ENCODE measurements around the gene ACADS. TPM values are rescaled to one million over a fixed set of nuclear protein-coding genes. Genes with fewer than 3 reads are reported as not detected.

The ACADS gene
- total RNA-seq, 2 experiments from 2014 or later = 15.5 to 20.1 TPM

DNA sequence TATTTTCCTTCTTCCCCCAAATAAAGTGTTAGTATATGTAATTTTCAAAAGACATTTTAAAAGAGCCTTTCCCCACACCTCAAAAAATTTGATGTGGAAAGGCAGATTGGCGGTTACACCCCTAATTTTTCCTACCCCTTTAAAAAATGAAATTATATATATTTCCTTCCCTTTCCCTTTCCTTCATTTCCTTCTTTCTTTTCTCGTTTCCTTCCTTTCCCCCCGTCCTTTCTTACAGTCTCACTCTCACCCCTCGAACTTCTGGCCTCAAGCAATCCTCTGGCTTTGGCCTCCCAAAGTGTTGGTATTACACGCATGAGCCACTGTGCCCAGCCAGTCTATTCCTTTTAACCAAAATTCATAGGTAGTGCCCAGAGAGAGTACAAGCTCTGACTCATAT is 19.6 kb upstream of the ACADS start:
- no peak overlapping the region for H3K4me3 Mint-ChIP-seq
- POLR2A ChIA-PET = no interaction called here

GRCh38 chr12:120708651-120709050 is 17.0 kb upstream of the ACADS start:
- H3K4me3 Mint-ChIP-seq = no peak overlapping the region
- H3K27ac Mint-ChIP-seq = no peak overlapping the region
- H3K27me3 Mint-ChIP-seq = no peaks in the 10 kb centered on the region
- DNase-seq = no peak
- peaks cover 30% of the 10 kb centered on the region for H3K4me1 Mint-ChIP-seq
- CTCF ChIA-PET = interaction anchor here (1.0 to 2.0 kb wide), 4 partner anchors 8 to 126 kb away, joined by 3 to 4 read pairs (median 4); no protein-coding TSS in a partner anchor
- no peaks in the 10 kb centered on the region for H3K9me3 Mint-ChIP-seq
- POLR2A ChIA-PET = no interaction called here
- peaks cover 3% of the 10 kb centered on the region for H3K36me3 Mint-ChIP-seq (ENCODE audit: low read depth)

More for the DNA sequence above, 19.6 kb upstream of the ACADS start:
- Mint-ChIP-seq H3K27me3 (no peaks in the 10 kb centered on the region), H3K27ac (no peak overlapping the region), H3K9me3 (no peaks in the 10 kb centered on the region), H3K36me3 (ENCODE audit: low read depth) (peaks cover 9% of the 10 kb centered on the region), H3K4me1 (peaks cover 7% of the 10 kb centered on the region)
- CTCF ChIA-PET = interaction anchor here (0.6 to 0.9 kb wide), 6 partner anchors 15 to 858 kb away, joined by 3 to 5 read pairs (median 3); no protein-coding TSS in a partner anchor
- no peak for DNase-seq

DNA sequence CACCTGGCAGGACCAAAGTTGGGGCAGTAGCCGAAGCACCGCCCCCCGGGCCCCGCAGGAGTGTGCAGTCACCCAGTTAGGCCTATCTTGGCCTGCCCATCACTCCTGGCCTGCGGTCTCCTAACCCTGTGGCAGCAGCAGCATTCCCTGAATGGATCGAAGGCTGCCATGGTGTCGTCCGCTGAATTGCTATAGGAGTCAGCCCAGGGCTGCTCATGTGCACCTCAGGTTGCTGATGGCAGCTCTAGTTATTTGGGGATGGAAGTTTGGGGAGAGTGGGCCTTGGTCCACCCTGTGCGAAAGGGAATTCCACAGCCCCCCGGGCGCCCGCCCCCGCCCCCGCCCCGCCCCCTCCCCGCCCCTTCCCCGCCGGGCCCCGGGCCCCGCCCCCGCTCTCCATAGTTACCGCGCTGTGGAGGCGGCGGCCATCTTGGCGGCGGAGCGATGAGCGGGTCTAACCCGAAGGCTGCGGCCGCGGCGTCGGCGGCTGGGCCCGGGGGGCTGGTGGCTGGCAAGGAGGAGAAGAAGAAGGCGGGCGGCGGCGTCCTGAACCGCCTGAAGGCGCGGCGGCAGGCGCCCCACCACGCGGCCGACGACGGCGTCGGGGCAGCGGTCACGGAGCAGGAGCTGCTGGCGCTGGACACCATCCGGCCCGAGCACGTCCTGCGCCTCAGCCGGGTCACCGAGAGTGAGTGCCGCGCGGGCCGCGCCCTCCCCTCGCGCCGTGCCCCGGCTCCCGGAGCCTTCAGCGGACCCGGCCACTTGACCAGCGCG is 15.4 kb upstream of the ACADS start, which contains the start of gene UNC119B:
Gene UNC119B, plus strand, starts transcription at position 428 of the 774 bp plus-strand sequence. Its CDS starts 17 bp downstream, at position 445.
- Mint-ChIP-seq H3K9me3 (no peaks in the 10 kb centered on the region), H3K36me3 (ENCODE audit: low read depth) (peaks cover 13% of the 10 kb centered on the region), H3K4me1 (peaks cover 36% of the 10 kb centered on the region), H3K27ac (peak within 1 kb of the TSS; percentile 83), H3K4me3 (peak within 1 kb of the TSS; percentile 84), H3K27me3 (no peaks in the 10 kb centered on the region)
- ChIA-PET POLR2A (no interaction called here), CTCF (interaction anchor here (0.9 to 2.4 kb wide), 8 partner anchors 10 to 63 kb away, joined by 3 to 7 read pairs (median 3); no protein-coding TSS in a partner anchor)
- peak; percentile 74 for DNase-seq

- CTCF ChIA-PET = interaction anchor here (0.9 to 2.4 kb wide), 7 partner anchors 10 to 261 kb away, joined by 3 to 8 read pairs (median 4); no protein-coding TSS in a partner anchor
- H3K9me3 Mint-ChIP-seq = no peaks in the 10 kb centered on the region
- DNase-seq = peak; percentile 23
- H3K27ac Mint-ChIP-seq = peak overlapping the region; percentile 83
- H3K4me1 Mint-ChIP-seq = peaks cover 36% of the 10 kb centered on the region
- POLR2A ChIA-PET = no interaction called here
- peaks cover 13% of the 10 kb centered on the region for H3K36me3 Mint-ChIP-seq (ENCODE audit: low read depth)
- peak overlapping the region; percentile 84 for H3K4me3 Mint-ChIP-seq
- no peaks in the 10 kb centered on the region for H3K27me3 Mint-ChIP-seq
Measured at GRCh38 chr12:120710805-120711296, 14.8 kb upstream of the ACADS start.

- Mint-ChIP-seq H3K27ac (peak overlapping the region; percentile 83), H3K27me3 (no peaks in the 10 kb centered on the region), H3K4me1 (peaks cover 38% of the 10 kb centered on the region), H3K4me3 (peak overlapping the region; percentile 84), H3K36me3 (ENCODE audit: low read depth) (peaks cover 15% of the 10 kb centered on the region), H3K9me3 (no peaks in the 10 kb centered on the region)
- no peak for DNase-seq
- ChIA-PET CTCF (interaction anchor here (0.9 to 2.4 kb wide), 5 partner anchors 17 to 261 kb away, joined by 4 to 8 read pairs (median 6); no protein-coding TSS in a partner anchor), POLR2A (no interaction called here)
Measured at GRCh38 chr12:120711411-120711810, 14.2 kb upstream of the ACADS start.

DNA sequence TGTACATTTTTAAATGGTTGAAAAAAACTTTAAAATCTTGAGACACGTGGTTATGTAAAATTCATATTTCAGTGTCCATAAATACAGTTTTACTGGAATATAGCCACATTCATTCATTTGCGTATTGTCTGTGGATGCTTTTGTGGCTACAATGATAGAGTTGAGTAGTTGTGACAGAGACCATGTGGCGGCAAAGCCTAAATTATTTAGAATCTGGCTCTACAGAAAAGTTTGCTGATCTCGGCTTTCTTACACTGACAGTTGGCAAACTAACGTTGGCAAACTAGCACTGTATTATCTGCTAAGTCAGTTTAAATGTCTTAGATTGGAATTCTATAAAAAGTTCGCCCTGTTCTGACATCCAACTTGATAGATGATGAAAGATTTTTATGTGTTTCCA is 13.0 kb upstream of the ACADS start:
- Mint-ChIP-seq H3K4me1 (peaks cover 39% of the 10 kb centered on the region), H3K36me3 (ENCODE audit: low read depth) (peaks cover 22% of the 10 kb centered on the region), H3K4me3 (no peak overlapping the region), H3K9me3 (no peaks in the 10 kb centered on the region), H3K27me3 (no peaks in the 10 kb centered on the region), H3K27ac (no peak overlapping the region)
- CTCF ChIA-PET = interaction anchor here (1.4 to 1.6 kb wide), 2 partner anchors 63 to 66 kb away, joined by 6 to 8 read pairs; no protein-coding TSS in a partner anchor
- DNase-seq = no peak
- POLR2A ChIA-PET = no interaction called here

GRCh38 chr12:120713861-120714482 is 11.7 kb upstream of the ACADS start:
- Mint-ChIP-seq H3K36me3 (ENCODE audit: low read depth) (peaks cover 30% of the 10 kb centered on the region), H3K9me3 (no peaks in the 10 kb centered on the region), H3K4me3 (no peak overlapping the region), H3K4me1 (peaks cover 49% of the 10 kb centered on the region), H3K27me3 (no peaks in the 10 kb centered on the region), H3K27ac (no peak overlapping the region)
- ChIA-PET POLR2A (no interaction called here), CTCF (interaction anchor here (0.9 to 1.2 kb wide), 3 partner anchors 16 to 67 kb away, joined by 3 to 4 read pairs (median 3); no protein-coding TSS in a partner anchor)
- peak; percentile 89 for DNase-seq

DNA sequence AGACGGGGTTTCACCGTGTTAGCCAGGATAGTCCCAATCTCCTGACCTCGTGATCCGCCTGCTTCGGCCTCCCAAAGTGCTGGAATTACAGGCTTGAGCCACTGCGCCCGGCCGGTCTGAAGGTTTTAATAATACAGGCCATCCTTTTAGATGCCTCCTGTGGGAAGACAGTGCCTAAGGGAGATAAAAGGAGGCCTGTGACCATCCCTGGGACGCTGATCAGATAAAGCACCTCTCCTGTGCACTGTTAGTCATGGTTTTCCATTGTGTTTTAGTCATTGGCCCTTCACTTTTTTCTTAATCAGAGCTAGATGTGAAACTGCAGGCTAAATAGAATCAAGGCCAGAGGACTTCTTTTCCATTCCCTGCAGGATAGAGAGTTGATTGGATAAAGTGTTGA is 7.6 kb upstream of the ACADS start:
- no peaks in the 10 kb centered on the region for H3K9me3 Mint-ChIP-seq
- peak overlapping the region; percentile 76 for H3K27ac Mint-ChIP-seq
- ChIA-PET POLR2A (no interaction called here), CTCF (interaction anchor here (1.3 to 1.4 kb wide), 2 partner anchors 59 to 69 kb away, joined by 3 to 5 read pairs; no protein-coding TSS in a partner anchor)
- H3K4me1 Mint-ChIP-seq = peaks cover 36% of the 10 kb centered on the region
- H3K36me3 Mint-ChIP-seq (ENCODE audit: low read depth) = peaks cover 58% of the 10 kb centered on the region
- no peak overlapping the region for H3K4me3 Mint-ChIP-seq
- no peaks in the 10 kb centered on the region for H3K27me3 Mint-ChIP-seq
- no peak for DNase-seq

DNA sequence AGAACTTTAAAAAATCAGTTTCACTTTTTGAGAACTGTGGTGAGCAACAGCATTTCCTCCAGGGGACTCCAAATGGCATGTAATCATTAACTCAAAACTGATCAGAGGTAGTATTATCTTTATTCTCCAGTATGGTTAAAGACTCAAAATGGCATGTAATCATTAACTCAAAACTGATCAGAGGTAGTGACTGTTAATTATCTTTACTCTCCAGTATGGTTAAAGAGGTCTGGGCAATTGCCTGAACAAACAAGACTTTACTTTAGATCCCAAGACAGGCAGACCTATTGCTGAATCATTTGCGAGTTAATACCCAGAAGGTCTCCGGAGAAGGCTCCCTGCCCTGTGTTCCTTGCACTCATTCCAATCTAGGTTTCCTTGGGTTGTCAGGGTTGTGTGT is 6.6 kb upstream of the ACADS start:
- H3K4me3 Mint-ChIP-seq = no peak overlapping the region
- H3K4me1 Mint-ChIP-seq = peaks cover 28% of the 10 kb centered on the region
- ChIA-PET POLR2A (no interaction called here), CTCF (interaction anchor here (1.4 kb wide), 1 partner anchor 70 kb away, joined by 3 read pairs; no protein-coding TSS in a partner anchor)
- H3K9me3 Mint-ChIP-seq = no peaks in the 10 kb centered on the region
- DNase-seq = no peak
- H3K27me3 Mint-ChIP-seq = no peaks in the 10 kb centered on the region
- peaks cover 55% of the 10 kb centered on the region for H3K36me3 Mint-ChIP-seq (ENCODE audit: low read depth)
- H3K27ac Mint-ChIP-seq = peak overlapping the region; percentile 76

- ChIA-PET POLR2A (interaction anchor here (0.6 kb wide), 1 partner anchor 124 kb away, joined by 3 read pairs; no protein-coding TSS in a partner anchor), CTCF (interaction anchor here (0.9 to 1.1 kb wide), 3 partner anchors 71 to 90 kb away, joined by 3 to 4 read pairs (median 3); no protein-coding TSS in a partner anchor)
- DNase-seq = no peak
- Mint-ChIP-seq H3K4me3 (no peak overlapping the region), H3K36me3 (ENCODE audit: low read depth) (peaks cover 57% of the 10 kb centered on the region), H3K9me3 (no peaks in the 10 kb centered on the region), H3K27me3 (no peaks in the 10 kb centered on the region), H3K27ac (peak overlapping the region; percentile 76), H3K4me1 (peaks cover 29% of the 10 kb centered on the region)
Measured at GRCh38 chr12:120719496-120720233, 6.0 kb upstream of the ACADS start.

GRCh38 chr12:120720234-120720986 is 5.2 kb upstream of the ACADS start:
- peaks cover 37% of the 10 kb centered on the region for H3K4me1 Mint-ChIP-seq
- H3K27me3 Mint-ChIP-seq = no peaks in the 10 kb centered on the region
- peaks cover 55% of the 10 kb centered on the region for H3K36me3 Mint-ChIP-seq (ENCODE audit: low read depth)
- no peaks in the 10 kb centered on the region for H3K9me3 Mint-ChIP-seq
- ChIA-PET POLR2A (interaction anchor here (0.6 kb wide), 1 partner anchor 125 kb away, joined by 3 read pairs; no protein-coding TSS in a partner anchor), CTCF (interaction anchor here (0.9 to 1.3 kb wide), 6 partner anchors 10 to 138 kb away, joined by 3 to 4 read pairs (median 3); partner anchors contain the start of gene UNC119B)
- peak overlapping the region; percentile 55 for H3K27ac Mint-ChIP-seq
- H3K4me3 Mint-ChIP-seq = no peak overlapping the region
- no peak for DNase-seq

Data from activated CD4-positive, alpha-beta T cell treated with anti-CD3 and anti-CD28 coated beads, Interleukin-2, amount 10 ng/mL, durations not matched to agents 7 days and 5 days (primary cell).